ENCODE results near the gene SPIN1.

Gene SPIN1

DNA sequence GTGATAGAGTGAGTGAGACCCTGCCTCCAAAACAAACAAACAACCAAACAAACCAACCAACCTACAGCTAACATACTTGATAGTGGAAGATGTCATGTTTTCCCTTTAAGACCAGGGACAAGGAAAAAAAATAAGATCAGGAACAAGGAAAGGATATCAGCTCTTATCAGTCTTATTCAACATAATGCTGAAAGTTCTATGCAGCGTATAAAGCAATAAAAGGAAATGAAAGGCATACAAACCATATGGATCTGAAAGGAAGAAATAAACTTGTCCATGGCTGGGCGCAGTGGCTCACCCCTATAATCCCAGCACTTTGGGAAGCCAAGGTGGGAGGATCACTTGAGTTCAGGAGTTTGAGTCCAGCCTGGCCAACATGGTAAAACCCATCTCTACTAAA lies 23.5 kb upstream of the SPIN1 start:
- no peak for ATAC-seq
- TF ChIP-seq ZNF565 (CRISPR knock-in tag; conservative IDR thresholded peaks at IDR 0.05; ENCODE audit: low read depth) (no peak), ZFP3 (CRISPR knock-in tag; IDR thresholded peaks at IDR 0.05) (no peak), ESRRG (CRISPR knock-in tag; IDR thresholded peaks at IDR 0.05) (no peak), ZFP30 (CRISPR knock-in tag; IDR thresholded peaks at IDR 0.05) (no peak), TCF4 (CRISPR knock-in tag; IDR thresholded peaks at IDR 0.05; ENCODE audit: borderline replicate concordance) (no peak), TOX (CRISPR knock-in tag; IDR thresholded peaks at IDR 0.05; ENCODE audit: borderline replicate concordance) (no peak), PPARA (CRISPR knock-in tag; IDR thresholded peaks at IDR 0.05; ENCODE audit: borderline replicate concordance) (no peak), SNAI2 (CRISPR knock-in tag; IDR thresholded peaks at IDR 0.05) (no peak), OSR1 (CRISPR knock-in tag; IDR thresholded peaks at IDR 0.05) (no peak), TSHZ2 (CRISPR knock-in tag; IDR thresholded peaks at IDR 0.05) (no peak)

- ATAC-seq: no peak
- TF ChIP-seq, protein P1, sequence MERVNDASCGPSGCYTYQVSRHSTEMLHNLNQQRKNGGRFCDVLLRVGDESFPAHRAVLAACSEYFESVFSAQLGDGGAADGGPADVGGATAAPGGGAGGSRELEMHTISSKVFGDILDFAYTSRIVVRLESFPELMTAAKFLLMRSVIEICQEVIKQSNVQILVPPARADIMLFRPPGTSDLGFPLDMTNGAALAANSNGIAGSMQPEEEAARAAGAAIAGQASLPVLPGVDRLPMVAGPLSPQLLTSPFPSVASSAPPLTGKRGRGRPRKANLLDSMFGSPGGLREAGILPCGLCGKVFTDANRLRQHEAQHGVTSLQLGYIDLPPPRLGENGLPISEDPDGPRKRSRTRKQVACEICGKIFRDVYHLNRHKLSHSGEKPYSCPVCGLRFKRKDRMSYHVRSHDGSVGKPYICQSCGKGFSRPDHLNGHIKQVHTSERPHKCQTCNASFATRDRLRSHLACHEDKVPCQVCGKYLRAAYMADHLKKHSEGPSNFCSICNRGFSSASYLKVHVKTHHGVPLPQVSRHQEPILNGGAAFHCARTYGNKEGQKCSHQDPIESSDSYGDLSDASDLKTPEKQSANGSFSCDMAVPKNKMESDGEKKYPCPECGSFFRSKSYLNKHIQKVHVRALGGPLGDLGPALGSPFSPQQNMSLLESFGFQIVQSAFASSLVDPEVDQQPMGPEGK (CRISPR knock-in tag; IDR thresholded peaks at IDR 0.05; ENCODE audit: borderline replicate concordance): no peak
- TF ChIP-seq, protein P2, sequence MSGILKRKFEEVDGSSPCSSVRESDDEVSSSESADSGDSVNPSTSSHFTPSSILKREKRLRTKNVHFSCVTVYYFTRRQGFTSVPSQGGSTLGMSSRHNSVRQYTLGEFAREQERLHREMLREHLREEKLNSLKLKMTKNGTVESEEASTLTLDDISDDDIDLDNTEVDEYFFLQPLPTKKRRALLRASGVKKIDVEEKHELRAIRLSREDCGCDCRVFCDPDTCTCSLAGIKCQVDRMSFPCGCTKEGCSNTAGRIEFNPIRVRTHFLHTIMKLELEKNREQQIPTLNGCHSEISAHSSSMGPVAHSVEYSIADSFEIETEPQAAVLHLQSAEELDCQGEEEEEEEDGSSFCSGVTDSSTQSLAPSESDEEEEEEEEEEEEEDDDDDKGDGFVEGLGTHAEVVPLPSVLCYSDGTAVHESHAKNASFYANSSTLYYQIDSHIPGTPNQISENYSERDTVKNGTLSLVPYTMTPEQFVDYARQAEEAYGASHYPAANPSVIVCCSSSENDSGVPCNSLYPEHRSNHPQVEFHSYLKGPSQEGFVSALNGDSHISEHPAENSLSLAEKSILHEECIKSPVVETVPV (CRISPR knock-in tag; IDR thresholded peaks at IDR 0.05): no peak
- TF ChIP-seq SNAI2 (CRISPR knock-in tag; IDR thresholded peaks at IDR 0.05) (no peak), OSR1 (CRISPR knock-in tag; IDR thresholded peaks at IDR 0.05) (no peak), RARB (CRISPR knock-in tag; IDR thresholded peaks at IDR 0.05) (no peak), BACH2 (CRISPR knock-in tag; IDR thresholded peaks at IDR 0.05; ENCODE audit: borderline replicate concordance) (no peak)
- TF ChIP-seq, protein P3, sequence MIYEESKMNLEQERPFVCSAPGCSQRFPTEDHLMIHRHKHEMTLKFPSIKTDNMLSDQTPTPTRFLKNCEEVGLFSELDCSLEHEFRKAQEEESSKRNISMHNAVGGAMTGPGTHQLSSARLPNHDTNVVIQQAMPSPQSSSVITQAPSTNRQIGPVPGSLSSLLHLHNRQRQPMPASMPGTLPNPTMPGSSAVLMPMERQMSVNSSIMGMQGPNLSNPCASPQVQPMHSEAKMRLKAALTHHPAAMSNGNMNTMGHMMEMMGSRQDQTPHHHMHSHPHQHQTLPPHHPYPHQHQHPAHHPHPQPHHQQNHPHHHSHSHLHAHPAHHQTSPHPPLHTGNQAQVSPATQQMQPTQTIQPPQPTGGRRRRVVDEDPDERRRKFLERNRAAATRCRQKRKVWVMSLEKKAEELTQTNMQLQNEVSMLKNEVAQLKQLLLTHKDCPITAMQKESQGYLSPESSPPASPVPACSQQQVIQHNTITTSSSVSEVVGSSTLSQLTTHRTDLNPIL (CRISPR knock-in tag; IDR thresholded peaks at IDR 0.05; ENCODE audit: low read depth): no peak
- TF ChIP-seq, protein P4, sequence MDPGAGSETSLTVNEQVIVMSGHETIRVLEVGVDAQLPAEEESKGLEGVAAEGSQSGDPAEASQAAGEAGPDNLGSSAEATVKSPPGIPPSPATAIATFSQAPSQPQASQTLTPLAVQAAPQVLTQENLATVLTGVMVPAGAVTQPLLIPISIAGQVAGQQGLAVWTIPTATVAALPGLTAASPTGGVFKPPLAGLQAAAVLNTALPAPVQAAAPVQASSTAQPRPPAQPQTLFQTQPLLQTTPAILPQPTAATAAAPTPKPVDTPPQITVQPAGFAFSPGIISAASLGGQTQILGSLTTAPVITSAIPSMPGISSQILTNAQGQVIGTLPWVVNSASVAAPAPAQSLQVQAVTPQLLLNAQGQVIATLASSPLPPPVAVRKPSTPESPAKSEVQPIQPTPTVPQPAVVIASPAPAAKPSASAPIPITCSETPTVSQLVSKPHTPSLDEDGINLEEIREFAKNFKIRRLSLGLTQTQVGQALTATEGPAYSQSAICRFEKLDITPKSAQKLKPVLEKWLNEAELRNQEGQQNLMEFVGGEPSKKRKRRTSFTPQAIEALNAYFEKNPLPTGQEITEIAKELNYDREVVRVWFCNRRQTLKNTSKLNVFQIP (CRISPR knock-in tag; IDR thresholded peaks at IDR 0.05; ENCODE audit: borderline replicate concordance, low read depth): no peak
Observed at GRCh38 chr9:88370346-88370745, 17.9 kb upstream of the SPIN1 start.

DNA sequence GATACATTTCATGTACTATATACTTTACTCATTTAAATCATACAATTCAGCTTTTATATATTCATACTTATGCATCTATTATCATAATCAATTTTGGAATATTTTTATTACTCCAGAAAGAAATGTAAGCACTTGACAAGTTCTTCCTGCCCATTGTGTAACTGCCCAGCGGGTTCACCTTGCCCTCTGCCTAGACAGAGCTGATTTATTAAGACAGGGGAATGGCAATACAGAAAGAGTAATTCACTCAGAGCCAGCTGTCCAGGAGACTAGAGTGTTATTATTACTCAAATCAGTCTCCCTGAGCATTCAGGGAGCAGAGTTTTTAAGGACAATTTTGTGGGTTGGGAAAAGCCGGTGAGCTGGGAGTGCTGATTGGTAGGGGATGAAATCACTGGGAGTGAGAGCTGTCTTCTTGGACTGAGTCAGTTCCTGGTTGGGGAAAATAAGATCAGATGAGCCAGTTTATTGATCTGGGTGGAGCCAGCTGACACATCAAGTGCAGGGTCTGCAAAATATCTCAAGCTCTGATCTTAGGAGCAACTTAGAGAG lies 16.1 kb upstream of the SPIN1 start:
- no peak for TF ChIP-seq ZNF8 (CRISPR knock-in tag; IDR thresholded peaks at IDR 0.05)
- TF ChIP-seq SNAI2 (CRISPR knock-in tag; IDR thresholded peaks at IDR 0.05): no peak
- TF ChIP-seq ZFP3 (CRISPR knock-in tag; IDR thresholded peaks at IDR 0.05): no peak
- no peak for ATAC-seq

GRCh38 chr9:88373045-88373444 lies 15.2 kb upstream of the SPIN1 start:
- TF ChIP-seq RARB (CRISPR knock-in tag; IDR thresholded peaks at IDR 0.05): no peak
- no peak for TF ChIP-seq OSR1 (CRISPR knock-in tag; IDR thresholded peaks at IDR 0.05)
- TF ChIP-seq GLIS3 (CRISPR knock-in tag; IDR thresholded peaks at IDR 0.05): no peak
- TF ChIP-seq SNAI2 (CRISPR knock-in tag; IDR thresholded peaks at IDR 0.05): no peak
- TF ChIP-seq ARNTL (CRISPR knock-in tag; IDR thresholded peaks at IDR 0.05; ENCODE audit: borderline replicate concordance, low read depth): no peak
- no peak for ATAC-seq
